HepG2 (cell line): Measurements from ENCODE around the gene GJC2. TPM values are rescaled to one million over a fixed set of nuclear protein-coding genes. Genes with fewer than 3 reads are reported as not detected.

Experiments
- ASH2L ChIP-seq: fragments of 300-600, 200-600 bp; sonication (generic); IDR thresholded peaks from 2 replicates; pipeline ENCODE4 v1.7.0; 2017; ENCODE audit warnings: low read depth, mild to moderate bottlenecking, moderate library complexity, mixed read lengths, low read length; ENCODE audit not compliant: insufficient read length
- CHD4 ChIP-seq: fragments of 200-600 bp; sonication (generic); IDR thresholded peaks from 2 replicates; pipeline ENCODE4 v1.7.0; 2017; ENCODE audit warnings: mild to moderate bottlenecking, low read length, borderline replicate concordance
- MAFK ChIP-seq, 2 experiments: IDR thresholded peaks in 1 of 2; conservative IDR thresholded peaks in 1 of 2; 2 replicates each; pipeline ENCODE4 v1.6.1; 2011; ENCODE audit warnings: improper control_type of control experiment in 2 of 2, low read length in 2 of 2
- NKX3-1 ChIP-seq: sonication (generic); formaldehyde crosslinking; IDR thresholded peaks from 2 replicates; pipeline ENCODE4 v1.5.0; 2020; ENCODE audit warnings: missing genetic modification reagents
- NPAS2 ChIP-seq: sonication (generic); formaldehyde crosslinking; IDR thresholded peaks from 2 replicates; pipeline ENCODE4 v1.8.0; 2022; ENCODE audit warnings: mild to moderate bottlenecking, missing genetic modification reagents, borderline replicate concordance
- NR2F2 ChIP-seq: IDR thresholded peaks from 2 replicates; pipeline ENCODE4 v1.6.1; 2012; ENCODE audit warnings: low read depth, inconsistent platforms, borderline replicate concordance
- PTBP1 ChIP-seq: fragments of 200-400 bp; formaldehyde crosslinking; IDR thresholded peaks from 2 replicates; pipeline ENCODE4 v1.6.1; 2018; ENCODE audit warnings: low read length, low read depth; ENCODE audit not compliant: poor library complexity, severe bottlenecking
- RARG ChIP-seq: sonication (generic); formaldehyde crosslinking; IDR thresholded peaks from 2 replicates; pipeline ENCODE4 v1.4.0; 2020; ENCODE audit warnings: low read depth, mild to moderate bottlenecking, missing genetic modification reagents
- RXRB ChIP-seq: IDR thresholded peaks from 2 replicates; pipeline ENCODE4 v1.6.1; 2016; ENCODE audit warnings: borderline replicate concordance, missing genetic modification reagents, missing compliant biosample characterization
- SMYD3 ChIP-seq: sonication (generic); formaldehyde crosslinking; IDR thresholded peaks from 2 replicates; pipeline ENCODE4 v1.8.1; 2023; ENCODE audit warnings: mild to moderate bottlenecking, missing genetic modification reagents
- ZBTB20 ChIP-seq: sonication (generic); formaldehyde crosslinking; IDR thresholded peaks from 2 replicates; pipeline ENCODE4 v1.8.1; 2023; ENCODE audit warnings: missing genetic modification reagents, low read depth, mild to moderate bottlenecking, borderline replicate concordance
- ZNF501 ChIP-seq: sonication (generic); formaldehyde crosslinking; IDR thresholded peaks from 2 replicates; pipeline ENCODE4 v1.5.1; 2020; ENCODE audit warnings: mild to moderate bottlenecking, moderate library complexity, missing genetic modification reagents
- ZNF510 ChIP-seq: sonication (generic); formaldehyde crosslinking; IDR thresholded peaks from 2 replicates; pipeline ENCODE4 v1.4.0; 2020; ENCODE audit warnings: low read depth, mild to moderate bottlenecking, missing genetic modification reagents
- ZNF557 ChIP-seq: sonication (generic); formaldehyde crosslinking; IDR thresholded peaks from 2 replicates; pipeline ENCODE4 v1.4.0; 2020; ENCODE audit warnings: missing genetic modification reagents
- ZNF572 ChIP-seq: sonication (generic); formaldehyde crosslinking; IDR thresholded peaks from 2 replicates; pipeline ENCODE4 v1.5.1; 2020; ENCODE audit warnings: mild to moderate bottlenecking, missing genetic modification reagents
- ZNF614 ChIP-seq: IDR thresholded peaks from 2 replicates; pipeline ENCODE4 v1.6.1; 2018; ENCODE audit warnings: missing biosample characterization, missing genetic modification reagents, inconsistent platforms, borderline replicate concordance
- ZNF777 ChIP-seq: sonication (generic); formaldehyde crosslinking; IDR thresholded peaks from 2 replicates; pipeline ENCODE4 v1.4.0; 2020; ENCODE audit warnings: missing genetic modification reagents
- ZNF83 ChIP-seq: sonication (generic); formaldehyde crosslinking; IDR thresholded peaks from 2 replicates; pipeline ENCODE4 v1.4.0; 2020; ENCODE audit warnings: missing genetic modification reagents, mild to moderate bottlenecking, borderline replicate concordance
- ZNF879 ChIP-seq: sonication (generic); formaldehyde crosslinking; IDR thresholded peaks from 2 replicates; pipeline ENCODE4 v1.8.1; 2023; ENCODE audit warnings: missing genetic modification reagents
- polyA plus RNA-seq, 8 experiments: library from polyadenylated mRNA; depleted of rRNA in 3 of 8; stranded (reverse) in 7 of 8; unstranded in 1 of 8; fragments of >200 nt; fragmentation: Illumina TruSeq in 4 of 8; extraction: Trizol in 4 of 8; gene quantifications; 2 replicates each; pipeline versions ENCODE4 v1.2.1 to v1.2.3, GENCODE V29; 2011 to 2016; ENCODE audit warnings: low read depth in 4 of 8, missing spikeins in 1 of 8, mixed read lengths in 1 of 8; ENCODE audit not compliant: insufficient read depth in 1 of 8
- total RNA-seq, 5 experiments: library from RNA; depleted of rRNA; stranded (reverse); fragments of >200 nt; fragmentation: Illumina TruSeq; extraction: Trizol; gene quantifications; 2 replicates each; pipeline ENCODE4 v1.2.3, GENCODE V29; 2016; ENCODE audit warnings: low read depth in 1 of 5
- TF ChIP-seq, protein P1 (sequence below): IDR thresholded peaks from 2 replicates; pipeline ENCODE4 v1.6.1; 2016; ENCODE audit warnings: low read depth
- TF ChIP-seq, protein P2 (sequence below): sonication (generic); formaldehyde crosslinking; IDR thresholded peaks from 2 replicates; pipeline ENCODE4 v1.5.0; 2020; ENCODE audit warnings: mild to moderate bottlenecking, missing genetic modification reagents, borderline replicate concordance
- TF ChIP-seq, protein P3 (sequence below): sonication (generic); formaldehyde crosslinking; IDR thresholded peaks from 2 replicates; pipeline ENCODE4 v1.5.0; 2020; ENCODE audit warnings: mild to moderate bottlenecking, missing genetic modification reagents
- TF ChIP-seq, protein P4 (sequence below): sonication (generic); formaldehyde crosslinking; IDR thresholded peaks from 2 replicates; pipeline ENCODE4 v1.8.0; 2022; ENCODE audit warnings: low read depth, missing genetic modification reagents

Gene GJC2
- total and polyA plus RNA-seq, 2 of the 13 experiments (the other 11 are each of a cell fraction or from before 2014, with no cell fraction given), result 1.6 to 3.8 TPM

DNA sequence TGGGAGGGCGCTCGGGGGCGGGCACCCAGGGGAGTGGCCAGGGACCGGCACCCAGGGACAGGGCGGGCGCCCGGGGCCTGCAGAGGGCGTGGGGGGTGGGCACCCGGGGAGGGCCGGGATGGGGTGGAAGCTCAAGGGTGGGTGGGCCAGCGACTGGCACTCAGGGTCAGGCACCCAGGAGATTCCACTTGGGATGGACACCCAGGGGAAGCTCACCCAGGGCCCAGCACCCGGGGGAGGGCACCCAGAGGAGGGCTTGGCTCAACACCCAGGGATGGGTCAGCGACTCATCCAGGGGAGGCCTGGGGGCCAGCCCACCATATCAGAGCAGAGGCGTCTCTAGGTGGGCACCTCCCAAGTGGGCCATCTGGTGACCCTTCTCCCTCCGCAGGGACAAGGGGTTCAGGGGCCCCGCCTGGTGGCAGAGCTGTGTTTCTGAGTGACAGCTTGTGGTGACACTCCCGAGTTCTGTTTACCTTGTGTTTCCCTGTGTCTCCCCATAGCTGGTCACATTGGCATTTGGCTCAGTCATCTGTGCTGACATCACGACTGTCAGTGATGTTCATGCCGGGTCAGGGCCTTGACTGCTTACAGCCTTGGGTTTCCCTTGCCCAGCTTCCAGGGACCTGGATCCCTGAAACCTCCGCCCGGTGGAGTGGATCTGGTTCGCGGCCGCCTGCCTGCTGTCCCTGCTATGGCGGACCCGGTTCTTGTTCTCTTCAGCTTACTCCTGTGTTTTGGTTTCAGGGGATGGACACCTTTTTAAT lies 16.6 kb downstream of the GJC2 start (continued):
- TF ChIP-seq, protein P1, sequence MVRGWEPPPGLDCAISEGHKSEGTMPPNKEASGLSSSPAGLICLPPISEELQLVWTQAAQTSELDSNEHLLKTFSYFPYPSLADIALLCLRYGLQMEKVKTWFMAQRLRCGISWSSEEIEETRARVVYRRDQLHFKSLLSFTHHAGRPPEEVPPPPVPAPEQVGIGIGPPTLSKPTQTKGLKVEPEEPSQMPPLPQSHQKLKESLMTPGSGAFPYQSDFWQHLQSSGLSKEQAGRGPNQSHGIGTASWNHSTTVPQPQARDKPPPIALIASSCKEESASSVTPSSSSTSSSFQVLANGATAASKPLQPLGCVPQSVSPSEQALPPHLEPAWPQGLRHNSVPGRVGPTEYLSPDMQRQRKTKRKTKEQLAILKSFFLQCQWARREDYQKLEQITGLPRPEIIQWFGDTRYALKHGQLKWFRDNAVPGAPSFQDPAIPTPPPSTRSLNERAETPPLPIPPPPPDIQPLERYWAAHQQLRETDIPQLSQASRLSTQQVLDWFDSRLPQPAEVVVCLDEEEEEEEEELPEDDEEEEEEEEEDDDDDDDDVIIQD (CRISPR knock-in tag), result 0 out of 2 replicates have a peak, but pooled peaks have one; percentile 13
- TF ChIP-seq NKX3-1 (CRISPR knock-in tag) (no peak), SMYD3 (CRISPR knock-in tag) (no peak), ZBTB20 (CRISPR knock-in tag) (0 out of 2 replicates have a peak, but pooled peaks have one; percentile 66), CHD4 (no peak), ZNF83 (CRISPR knock-in tag) (0 out of 2 replicates have a peak, but pooled peaks have one; percentile 48), PTBP1 (no peak), MAFK (conservative IDR thresholded peaks at IDR 0.05 in 1 of 2, IDR thresholded peaks at IDR 0.05 in 1 of 2; ENCODE audit: low read length in 2 of 2) (no peak; a peak in 1 of 4 replicates), RXRB (CRISPR knock-in tag) (no peak), ZNF510 (no peak), ZNF572 (CRISPR knock-in tag) (no peak), ASH2L (no peak), RARG (no peak), ZNF879 (no peak), ZNF501 (CRISPR knock-in tag) (no peak), ZNF557 (CRISPR knock-in tag) (no peak), ZNF614 (no peak), NR2F2 (no peak), ZNF777 (CRISPR knock-in tag) (no peak), NPAS2 (CRISPR knock-in tag) (no peak)
- TF ChIP-seq, protein P2, sequence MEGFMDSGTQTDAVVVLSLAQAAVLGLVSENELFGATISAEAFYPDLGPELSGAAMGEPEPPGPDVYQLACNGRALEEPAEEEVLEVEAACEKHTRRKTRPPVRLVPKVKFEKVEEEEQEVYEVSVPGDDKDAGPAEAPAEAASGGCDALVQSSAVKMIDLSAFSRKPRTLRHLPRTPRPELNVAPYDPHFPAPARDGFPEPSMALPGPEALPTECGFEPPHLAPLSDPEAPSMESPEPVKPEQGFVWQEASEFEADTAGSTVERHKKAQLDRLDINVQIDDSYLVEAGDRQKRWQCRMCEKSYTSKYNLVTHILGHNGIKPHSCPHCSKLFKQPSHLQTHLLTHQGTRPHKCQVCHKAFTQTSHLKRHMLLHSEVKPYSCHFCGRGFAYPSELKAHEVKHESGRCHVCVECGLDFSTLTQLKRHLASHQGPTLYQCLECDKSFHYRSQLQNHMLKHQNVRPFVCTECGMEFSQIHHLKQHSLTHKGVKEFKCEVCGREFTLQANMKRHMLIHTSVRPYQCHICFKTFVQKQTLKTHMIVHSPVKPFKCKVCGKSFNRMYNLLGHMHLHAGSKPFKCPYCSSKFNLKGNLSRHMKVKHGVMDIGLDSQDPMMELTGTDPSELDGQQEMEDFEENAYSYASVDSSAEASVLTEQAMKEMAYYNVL (CRISPR knock-in tag), result no peak
- TF ChIP-seq, protein P3, sequence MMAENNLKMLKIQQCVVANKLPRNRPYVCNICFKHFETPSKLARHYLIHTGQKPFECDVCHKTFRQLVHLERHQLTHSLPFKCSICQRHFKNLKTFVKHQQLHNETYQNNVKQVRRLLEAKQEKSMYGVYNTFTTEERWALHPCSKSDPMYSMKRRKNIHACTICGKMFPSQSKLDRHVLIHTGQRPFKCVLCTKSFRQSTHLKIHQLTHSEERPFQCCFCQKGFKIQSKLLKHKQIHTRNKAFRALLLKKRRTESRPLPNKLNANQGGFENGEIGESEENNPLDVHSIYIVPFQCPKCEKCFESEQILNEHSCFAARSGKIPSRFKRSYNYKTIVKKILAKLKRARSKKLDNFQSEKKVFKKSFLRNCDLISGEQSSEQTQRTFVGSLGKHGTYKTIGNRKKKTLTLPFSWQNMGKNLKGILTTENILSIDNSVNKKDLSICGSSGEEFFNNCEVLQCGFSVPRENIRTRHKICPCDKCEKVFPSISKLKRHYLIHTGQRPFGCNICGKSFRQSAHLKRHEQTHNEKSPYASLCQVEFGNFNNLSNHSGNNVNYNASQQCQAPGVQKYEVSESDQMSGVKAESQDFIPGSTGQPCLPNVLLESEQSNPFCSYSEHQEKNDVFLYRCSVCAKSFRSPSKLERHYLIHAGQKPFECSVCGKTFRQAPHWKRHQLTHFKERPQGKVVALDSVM (CRISPR knock-in tag), result no peak
- TF ChIP-seq, protein P4, sequence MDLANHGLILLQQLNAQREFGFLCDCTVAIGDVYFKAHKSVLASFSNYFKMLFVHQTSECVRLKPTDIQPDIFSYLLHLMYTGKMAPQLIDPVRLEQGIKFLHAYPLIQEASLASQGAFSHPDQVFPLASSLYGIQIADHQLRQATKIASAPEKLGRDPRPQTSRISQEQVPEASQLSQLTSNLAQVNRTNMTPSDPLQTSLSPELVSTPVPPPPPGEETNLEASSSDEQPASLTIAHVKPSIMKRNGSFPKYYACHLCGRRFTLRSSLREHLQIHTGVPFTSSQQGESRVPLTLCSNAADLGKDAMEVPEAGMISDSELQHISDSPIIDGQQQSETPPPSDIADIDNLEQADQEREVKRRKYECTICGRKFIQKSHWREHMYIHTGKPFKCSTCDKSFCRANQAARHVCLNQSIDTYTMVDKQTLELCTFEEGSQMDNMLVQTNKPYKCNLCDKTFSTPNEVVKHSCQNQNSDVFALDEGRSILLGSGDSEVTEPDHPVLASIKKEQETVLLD (CRISPR knock-in tag), result no peak
